A172 (cell line): ENCODE results near the gene SDHB. TPM values are rescaled to one million over a fixed set of nuclear protein-coding genes. Genes with fewer than 3 reads are reported as not detected.

Experiments used
- DNase-seq: peaks from one replicate; pipeline ENCODE4 v3.0.0-alpha.2; 2015; ENCODE audit warnings: low spot score
- total RNA-seq: library from RNA; depleted of rRNA; stranded (reverse); fragments of >200 nt; shearing (Covaris generic); gene quantifications from 2 replicates; pipeline ENCODE4 v1.2.3, GENCODE V29; 2014

Gene SDHB
- total RNA-seq, 1 experiment from 2014 or later, result 241 TPM

DNA sequence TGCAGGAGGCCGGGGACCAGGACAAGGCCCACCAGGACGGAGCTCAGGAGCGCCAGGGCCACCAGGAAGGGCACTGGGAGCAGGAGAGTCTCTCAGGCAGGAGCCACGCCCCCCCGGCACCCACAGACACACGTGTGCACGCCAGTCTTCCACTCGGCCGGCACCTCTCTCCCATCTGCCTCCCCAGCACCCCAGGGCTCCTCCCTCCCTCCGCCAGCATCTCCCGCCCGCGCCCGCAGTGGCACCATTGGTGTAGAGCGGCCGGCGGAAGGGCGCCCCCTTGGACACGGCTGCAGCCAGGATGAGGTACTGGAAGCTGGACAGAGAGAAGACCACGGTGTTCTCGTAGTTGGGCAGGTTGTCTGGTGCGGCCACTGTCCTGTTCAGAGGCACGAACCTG, 67.3 kb downstream of the SDHB start:
- DNase-seq, result no peak

- no peak for DNase-seq
These were observed 67.7 kb downstream of the SDHB start for GRCh38 chr1:16986113-16986512.

DNA sequence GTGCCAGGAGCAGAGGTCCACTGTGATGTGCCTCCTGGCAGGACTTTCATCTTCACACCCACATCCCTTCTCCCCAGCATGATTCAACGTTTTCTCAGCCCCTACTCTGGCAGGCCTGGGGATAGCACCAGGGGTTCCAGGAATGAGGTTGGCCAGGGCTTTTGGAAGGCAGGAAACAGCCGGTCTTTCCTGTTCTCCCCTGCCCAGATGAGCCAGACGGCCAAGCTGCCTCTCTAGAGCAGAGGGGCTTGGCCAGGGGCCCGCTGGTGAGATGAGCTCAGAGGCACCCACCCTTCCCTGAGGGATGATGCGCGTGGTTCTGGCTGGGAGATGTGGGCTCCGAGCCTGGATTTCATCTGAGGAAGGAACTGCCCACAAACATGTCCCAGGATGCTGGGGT, 69.1 kb downstream of the SDHB start:
- DNase-seq, result peak; percentile 81

GRCh38 chr1:16983649-16984048, 70.2 kb downstream of the SDHB start:
- DNase-seq, result no peak

GRCh38 chr1:16982902-16983301, 70.9 kb downstream of the SDHB start:
- DNase-seq, result no peak

DNA sequence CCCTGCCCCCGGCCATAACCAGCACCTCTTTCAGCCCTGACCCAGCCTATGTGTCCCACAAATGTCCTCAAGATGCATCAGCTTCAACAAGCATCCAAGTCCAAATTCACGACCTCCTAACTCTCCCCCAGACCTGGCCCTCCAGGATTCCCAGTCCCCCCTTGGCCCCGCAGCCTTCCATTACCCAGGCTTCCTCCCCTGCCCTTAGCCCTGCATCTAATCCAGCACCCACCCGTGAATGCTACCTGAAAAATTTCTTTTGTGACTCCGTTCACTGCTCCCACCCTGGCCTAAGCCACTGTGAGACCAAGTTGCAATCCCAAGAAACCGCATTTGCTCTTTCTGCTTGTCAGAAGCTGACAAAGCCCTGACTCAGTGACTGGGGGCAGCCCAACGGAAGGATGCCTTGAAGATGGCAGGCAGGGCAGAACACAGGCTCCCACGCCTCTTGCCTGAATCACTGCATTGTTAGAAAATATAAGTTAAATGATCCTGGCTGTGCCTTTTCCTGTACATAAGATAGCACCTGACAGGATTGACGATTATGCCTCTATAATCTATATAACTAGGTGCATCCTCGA, 72.5 kb downstream of the SDHB start:
- DNase-seq, result peak; percentile 70

GRCh38 chr1:16980473-16981268, 73.2 kb downstream of the SDHB start, which contains the start of gene MFAP2:
Gene MFAP2 (minus strand): TSS chr1:16980620. CDS start chr1:16978273, 2,347 bp downstream.
- DNase-seq, result no peak

- DNase-seq, result no peak
These were observed 74.1 kb downstream of the SDHB start for GRCh38 chr1:16979475-16980327.

- DNase-seq, result peak; percentile 52
These were observed 75.0 kb downstream of the SDHB start for GRCh38 chr1:16978567-16979474.

GRCh38 chr1:16978139-16978538, 75.7 kb downstream of the SDHB start:
- no peak for DNase-seq

- no peak for DNase-seq
These were observed 76.5 kb downstream of the SDHB start for GRCh38 chr1:16977377-16977776.

DNA sequence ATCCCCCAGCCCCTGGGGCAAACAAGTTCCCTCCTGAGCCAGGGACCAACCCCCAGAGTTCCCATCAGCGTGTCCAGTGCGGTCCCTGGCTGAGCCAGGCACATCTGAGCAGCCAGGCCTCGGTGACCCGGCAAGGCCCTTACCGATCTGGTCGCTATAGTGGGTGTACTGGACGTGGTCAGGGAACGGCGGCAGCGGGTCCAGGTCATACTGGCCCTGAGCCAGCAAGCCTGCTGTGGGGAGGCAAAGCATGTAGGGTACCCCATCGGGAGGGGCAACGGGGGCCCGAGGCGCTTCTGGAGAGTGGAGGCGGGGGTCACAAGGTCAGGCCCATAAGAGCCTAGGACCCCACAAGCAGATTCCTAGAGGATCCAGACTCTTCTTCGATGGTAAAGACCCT, 76.9 kb downstream of the SDHB start:
- DNase-seq, result no peak

DNA sequence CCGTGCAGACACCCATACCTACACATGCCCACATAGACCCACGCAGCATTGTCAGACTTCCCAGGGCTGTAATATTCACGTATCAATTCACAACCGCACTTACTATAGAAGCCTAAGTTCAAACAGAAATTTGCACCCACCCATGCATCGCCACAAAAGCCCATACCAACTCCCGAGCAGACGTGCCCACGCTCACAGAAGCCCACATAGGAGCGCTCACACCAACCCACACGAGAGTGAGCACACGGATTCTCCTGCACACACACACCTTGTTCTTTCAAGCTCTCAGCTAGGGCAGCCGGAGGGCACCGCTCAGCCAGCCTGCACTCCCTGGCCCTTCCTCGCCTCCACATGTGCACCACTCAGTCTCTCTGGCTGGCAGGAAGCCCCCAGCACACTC, 78.0 kb downstream of the SDHB start:
- no peak for DNase-seq

DNA sequence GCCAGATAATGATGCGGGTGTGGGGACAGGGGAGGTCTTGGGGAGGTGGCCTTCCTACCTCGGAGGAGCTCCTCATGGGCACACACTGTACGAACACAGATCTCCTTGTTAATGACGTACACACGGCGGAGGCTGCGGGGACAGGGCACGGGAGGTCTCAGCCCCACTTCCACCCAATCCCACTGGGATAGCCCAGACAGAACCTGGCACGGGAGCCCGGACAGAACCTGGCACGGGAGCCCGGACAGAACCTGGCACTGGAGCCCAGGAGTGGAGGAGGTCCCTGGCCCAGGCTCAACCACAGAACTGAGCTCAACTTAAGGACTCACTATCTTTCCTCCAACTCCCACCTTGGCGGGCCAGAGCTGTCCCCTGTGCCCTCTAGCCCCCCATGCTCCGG, 78.6 kb downstream of the SDHB start:
- DNase-seq, result no peak

DNA sequence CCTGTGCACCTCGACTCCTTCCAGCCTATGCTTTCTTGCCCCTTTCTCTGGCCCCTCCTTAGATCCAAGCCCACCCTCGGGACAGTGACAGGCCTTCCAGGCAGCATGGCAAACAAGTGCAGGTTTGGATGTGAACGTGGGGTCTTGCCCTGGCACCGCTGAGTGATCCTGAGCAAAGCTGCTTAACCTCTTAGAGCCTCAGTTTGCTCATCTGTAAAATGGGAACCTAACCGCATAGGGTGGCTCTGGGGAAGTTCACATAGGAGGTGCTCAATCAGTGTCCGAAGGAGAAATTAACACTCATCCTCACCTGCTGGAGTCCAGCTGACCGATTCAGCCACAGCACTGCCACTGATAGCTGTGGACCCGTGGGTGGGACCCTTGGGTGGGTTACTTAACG, 80.6 kb downstream of the SDHB start:
- DNase-seq, result no peak

DNA sequence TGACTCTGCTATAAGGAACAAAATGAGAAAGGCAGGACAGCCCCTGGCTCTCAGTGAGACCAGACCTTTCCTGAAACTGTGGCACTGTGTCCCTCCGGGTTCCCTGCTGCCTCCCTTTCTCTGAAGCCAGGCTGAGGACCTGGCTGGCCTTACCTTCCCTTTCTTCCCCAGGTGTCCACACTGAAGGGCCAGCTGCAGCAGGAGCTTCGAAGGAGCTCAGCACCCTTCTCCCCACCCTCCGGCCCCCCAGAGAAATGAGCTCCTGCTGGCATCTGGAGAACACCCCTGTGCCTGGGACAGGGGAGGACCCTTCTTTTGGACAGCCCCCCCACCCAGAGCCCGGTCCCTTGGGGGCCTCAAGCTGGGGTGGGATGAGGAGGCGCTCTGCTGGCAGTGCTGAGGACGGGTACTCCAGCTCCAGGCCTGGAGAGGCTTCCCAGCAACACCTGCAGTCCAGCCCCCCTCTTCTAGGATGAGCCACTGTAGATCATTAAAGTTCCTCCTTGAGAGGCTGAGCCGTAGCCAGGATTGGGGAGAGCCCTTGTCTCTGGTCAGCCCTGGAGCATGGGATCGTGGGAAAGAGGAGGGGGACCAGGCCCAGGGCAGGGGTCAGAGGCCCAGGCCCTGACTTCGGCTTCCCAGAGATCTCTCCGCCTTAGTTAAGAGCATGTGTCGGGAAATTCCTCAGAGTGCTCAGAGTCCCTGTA, 81.5 kb downstream of the SDHB start:
- no peak for DNase-seq

- no peak for DNase-seq
These were observed 82.3 kb downstream of the SDHB start for GRCh38 chr1:16971341-16972188.

GRCh38 chr1:16970132-16970910, 83.5 kb downstream of the SDHB start:
- no peak for DNase-seq

DNA sequence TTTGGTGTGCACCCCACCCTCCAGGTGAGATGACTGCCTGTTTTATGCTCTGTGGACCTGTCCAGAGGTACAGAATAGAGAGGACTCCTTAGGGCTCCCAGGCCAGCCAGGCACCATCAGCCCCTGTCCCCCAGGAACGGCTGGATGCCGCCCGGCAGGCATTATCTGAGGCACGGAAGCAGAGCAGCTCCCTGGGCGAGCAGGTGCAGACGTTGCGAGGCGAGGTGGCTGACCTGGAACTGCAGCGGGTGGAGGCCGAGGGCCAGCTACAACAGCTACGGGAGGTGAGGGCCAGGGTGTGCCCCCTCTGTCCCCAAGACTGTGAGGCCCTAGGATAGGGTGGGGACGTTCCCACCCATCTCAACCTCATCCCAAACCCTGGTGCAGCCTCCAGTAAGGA, 84.2 kb downstream of the SDHB start:
- no peak for DNase-seq
